Nephron (organoid): ENCODE measurements around the gene TMED6.

ENCODE experiments used
- H3K27ac Mint-ChIP-seq, 3 experiments: 2 replicates each; pipeline ENCODE4 v1.8.0; 2020; ENCODE audit warnings: mixed read lengths in 3 of 3, mild to moderate bottlenecking in 2 of 3, moderate library complexity in 1 of 3
- H3K27me3 Mint-ChIP-seq: 2 replicates; pipeline ENCODE4 v1.8.0; 2021; ENCODE audit warnings: low read depth, mild to moderate bottlenecking, moderate library complexity, mixed read lengths
- H3K36me3 Mint-ChIP-seq: 2 replicates; pipeline ENCODE4 v1.8.0; 2020; ENCODE audit warnings: low read depth, mixed read lengths
- H3K4me1 Mint-ChIP-seq: 2 replicates; pipeline ENCODE4 v1.8.0; 2020; ENCODE audit warnings: mixed read lengths
- H3K4me3 Mint-ChIP-seq, 3 experiments: 2 replicates each; pipeline ENCODE4 v1.8.0; 2020; ENCODE audit warnings: mild to moderate bottlenecking in 3 of 3, mixed read lengths in 3 of 3, moderate library complexity in 2 of 3
- H3K9me3 Mint-ChIP-seq: 2 replicates; pipeline ENCODE4 v1.8.0; 2020; ENCODE audit warnings: mixed read lengths
- CTCF ChIP-seq, 3 experiments: fragments of 200-600 bp; sonication (generic); IDR thresholded peaks; one replicate each; pipeline ENCODE4 v1.5.0; 2021; ENCODE audit warnings: antibody characterized with exemption in 3 of 3; ENCODE audit not compliant: unreplicated experiment in 3 of 3

TMED6 gene

GRCh38 chr16:69393898-69394849, 42.6 kb upstream of the TMED6 start:
- H3K4me3 Mint-ChIP-seq = no peak overlapping the region
- no peak for TF ChIP-seq CTCF (IDR thresholded peaks at IDR 0.05; ENCODE audit: unreplicated experiment in 3 of 3)
- H3K27ac Mint-ChIP-seq = peak overlapping the region; percentile 67 to 75 (median 75)
- peaks cover 40% of the 10 kb centered on the region for H3K4me1 Mint-ChIP-seq
- H3K27me3 Mint-ChIP-seq = no peaks in the 10 kb centered on the region
- H3K36me3 Mint-ChIP-seq = no peaks in the 10 kb centered on the region
- H3K9me3 Mint-ChIP-seq = no peaks in the 10 kb centered on the region

- peaks cover 24% of the 10 kb centered on the region for H3K36me3 Mint-ChIP-seq
- H3K4me3 Mint-ChIP-seq = peak overlapping the region; percentile 95 to 99 (median 98)
- H3K9me3 Mint-ChIP-seq = no peaks in the 10 kb centered on the region
- peak overlapping the region in 2 of 3 experiments; percentile 37 to 96 for H3K27ac Mint-ChIP-seq
- H3K27me3 Mint-ChIP-seq = no peaks in the 10 kb centered on the region
- H3K4me1 Mint-ChIP-seq = peaks cover 9% of the 10 kb centered on the region
- TF ChIP-seq CTCF (IDR thresholded peaks at IDR 0.05; ENCODE audit: unreplicated experiment in 3 of 3) = no peak
Measured at GRCh38 chr16:69386596-69386995, 35.0 kb upstream of the TMED6 start.

GRCh38 chr16:69384974-69385373, 33.4 kb upstream of the TMED6 start:
- no peak for TF ChIP-seq CTCF (IDR thresholded peaks at IDR 0.05; ENCODE audit: unreplicated experiment in 3 of 3)
- Mint-ChIP-seq H3K27me3 (no peaks in the 10 kb centered on the region), H3K9me3 (no peaks in the 10 kb centered on the region), H3K4me3 (peak overlapping the region; percentile 83 to 96 (median 91)), H3K27ac (peak overlapping the region; percentile 77 to 93 (median 92)), H3K4me1 (peaks cover 9% of the 10 kb centered on the region), H3K36me3 (peaks cover 30% of the 10 kb centered on the region)

- Mint-ChIP-seq H3K9me3 (no peaks in the 10 kb centered on the region), H3K27me3 (no peaks in the 10 kb centered on the region), H3K4me1 (peaks cover 9% of the 10 kb centered on the region), H3K36me3 (peaks cover 53% of the 10 kb centered on the region), H3K27ac (no peak overlapping the region), H3K4me3 (peak overlapping the region; percentile 37 to 67 (median 46))
- no peak for TF ChIP-seq CTCF (IDR thresholded peaks at IDR 0.05; ENCODE audit: unreplicated experiment in 3 of 3)
Measured at GRCh38 chr16:69382421-69382820, 30.8 kb upstream of the TMED6 start.

- peaks cover 59% of the 10 kb centered on the region for H3K36me3 Mint-ChIP-seq
- H3K27me3 Mint-ChIP-seq = no peaks in the 10 kb centered on the region
- no peaks in the 10 kb centered on the region for H3K9me3 Mint-ChIP-seq
- H3K27ac Mint-ChIP-seq = no peak overlapping the region
- H3K4me1 Mint-ChIP-seq = peaks cover 9% of the 10 kb centered on the region
- no peak overlapping the region for H3K4me3 Mint-ChIP-seq
- TF ChIP-seq CTCF (IDR thresholded peaks at IDR 0.05; ENCODE audit: unreplicated experiment in 3 of 3) = no peak
Measured at GRCh38 chr16:69381231-69381630, 29.6 kb upstream of the TMED6 start.
